ENCODE measurements around the gene CD200R1L. TPM values are rescaled to one million over a fixed set of nuclear protein-coding genes. Genes with fewer than 3 reads are reported as not detected.

CD200R1L gene
- total RNA-seq, 1 experiment from 2014 or later = not detected

GRCh38 chr3:112786002-112786590 lies 60.6 kb downstream of the CD200R1L start:
- no peak for DNase-seq (ENCODE audit: unreplicated experiment)
- intact Hi-C loops (cut with micrococcal nuclease) = no loop called here
- Mint-ChIP-seq H3K9me3 (ENCODE audit: unreplicated experiment) (no peaks in the 10 kb centered on the region), H3K36me3 (ENCODE audit: insufficient read depth, unreplicated experiment) (no peaks in the 10 kb centered on the region), H3K27ac (ENCODE audit: low read depth, unreplicated experiment) (no peak overlapping the region), H3K27me3 (ENCODE audit: insufficient read depth, unreplicated experiment) (no peaks in the 10 kb centered on the region), H3K4me3 (ENCODE audit: unreplicated experiment) (no peak overlapping the region), H3K4me1 (ENCODE audit: insufficient read depth, unreplicated experiment) (no peaks in the 10 kb centered on the region)
- TF ChIP-seq CTCF (IDR thresholded peaks at IDR 0.05; ENCODE audit: unreplicated experiment) = no peak
- BruUV-seq (replicated peaks) = no TSS peak
- ChIA-PET POLR2A (interaction anchor here (0.6 to 1.5 kb wide), 2 partner anchors 13 to 700 kb away, joined by 3 to 4 read pairs; partner anchors contain the start of gene C3orf52), CTCF (interaction anchor here (1.4 to 2.1 kb wide), 2 partner anchors 21 to 52 kb away, joined by 3 to 8 read pairs; no protein-coding TSS in a partner anchor)

GRCh38 chr3:112785321-112786001 lies 61.2 kb downstream of the CD200R1L start:
- intact Hi-C loops (cut with micrococcal nuclease) = no loop called here
- Mint-ChIP-seq H3K27me3 (ENCODE audit: insufficient read depth, unreplicated experiment) (no peaks in the 10 kb centered on the region), H3K9me3 (ENCODE audit: unreplicated experiment) (no peaks in the 10 kb centered on the region), H3K4me1 (ENCODE audit: insufficient read depth, unreplicated experiment) (no peaks in the 10 kb centered on the region), H3K27ac (ENCODE audit: low read depth, unreplicated experiment) (no peak overlapping the region), H3K36me3 (ENCODE audit: insufficient read depth, unreplicated experiment) (no peaks in the 10 kb centered on the region), H3K4me3 (ENCODE audit: unreplicated experiment) (no peak overlapping the region)
- BruUV-seq (replicated peaks) = no TSS peak
- ChIA-PET CTCF (interaction anchor here (0.9 to 2.1 kb wide), 3 partner anchors 15 to 51 kb away, joined by 3 to 8 read pairs (median 3); no protein-coding TSS in a partner anchor), POLR2A (interaction anchor here (1.5 kb wide), 1 partner anchor 13 kb away, joined by 4 read pairs; no protein-coding TSS in a partner anchor)
- no peak for TF ChIP-seq CTCF (IDR thresholded peaks at IDR 0.05; ENCODE audit: unreplicated experiment)
- DNase-seq (ENCODE audit: unreplicated experiment) = no peak

DNA sequence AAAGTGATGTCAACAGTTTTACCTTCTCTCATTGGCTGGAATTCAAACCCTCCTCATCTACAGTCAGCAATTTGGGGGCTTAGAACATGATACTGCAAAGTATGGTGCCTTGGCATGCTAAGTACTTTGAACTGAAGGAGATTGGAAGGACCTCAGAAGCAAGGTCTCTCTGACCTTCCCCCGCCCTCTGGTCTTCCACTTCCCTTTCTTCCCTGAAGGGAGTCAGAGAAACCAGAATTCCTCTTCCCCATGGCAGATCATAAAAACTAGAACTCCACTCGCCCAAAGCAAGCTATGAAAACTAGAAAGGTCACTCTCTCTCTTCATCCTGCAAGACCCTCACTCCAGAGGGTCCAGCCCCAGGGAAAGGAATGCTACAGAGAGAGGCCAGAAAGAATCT lies 64.2 kb downstream of the CD200R1L start:
- ChIA-PET POLR2A (no interaction called here), CTCF (interaction anchor here (0.6 to 2.0 kb wide), 2 partner anchors 48 to 93 kb away, joined by 3 to 5 read pairs; no protein-coding TSS in a partner anchor)
- Mint-ChIP-seq H3K4me1 (ENCODE audit: insufficient read depth, unreplicated experiment) (peaks cover 24% of the 10 kb centered on the region), H3K9me3 (ENCODE audit: unreplicated experiment) (no peaks in the 10 kb centered on the region), H3K27ac (ENCODE audit: low read depth, unreplicated experiment) (no peak overlapping the region), H3K27me3 (ENCODE audit: insufficient read depth, unreplicated experiment) (no peaks in the 10 kb centered on the region), H3K4me3 (ENCODE audit: unreplicated experiment) (no peak overlapping the region), H3K36me3 (ENCODE audit: insufficient read depth, unreplicated experiment) (no peaks in the 10 kb centered on the region)
- DNase-seq (ENCODE audit: unreplicated experiment) = no peak
- TF ChIP-seq CTCF (IDR thresholded peaks at IDR 0.05; ENCODE audit: unreplicated experiment) = no peak
- intact Hi-C loops (cut with micrococcal nuclease) = no loop called here
- BruUV-seq (replicated peaks) = no TSS peak

- ChIA-PET POLR2A (no interaction called here), CTCF (interaction anchor here (0.8 kb wide), 1 partner anchor 21 kb away, joined by 4 read pairs; no protein-coding TSS in a partner anchor)
- Mint-ChIP-seq H3K36me3 (ENCODE audit: insufficient read depth, unreplicated experiment) (no peaks in the 10 kb centered on the region), H3K4me1 (ENCODE audit: insufficient read depth, unreplicated experiment) (peaks cover 25% of the 10 kb centered on the region), H3K27ac (ENCODE audit: low read depth, unreplicated experiment) (no peak overlapping the region), H3K9me3 (ENCODE audit: unreplicated experiment) (no peaks in the 10 kb centered on the region), H3K27me3 (ENCODE audit: insufficient read depth, unreplicated experiment) (no peaks in the 10 kb centered on the region), H3K4me3 (ENCODE audit: unreplicated experiment) (no peak overlapping the region)
- DNase-seq (ENCODE audit: unreplicated experiment) = no peak
- intact Hi-C loops (cut with micrococcal nuclease) = no loop called here
- BruUV-seq (replicated peaks) = no TSS peak
- TF ChIP-seq CTCF (IDR thresholded peaks at IDR 0.05; ENCODE audit: unreplicated experiment) = no peak
These were observed 65.1 kb downstream of the CD200R1L start for GRCh38 chr3:112781599-112781998.

Data from MCF 10A (cell line).